GM23338 (cell line): ENCODE measurements around the gene AP1S1.

ENCODE experiments used
- POLR2AphosphoS5 ChIP-seq: IDR thresholded peaks from 2 replicates; pipeline ENCODE4 v1.6.1; 2016; ENCODE audit warnings: antibody characterized with exemption, low read depth
- TF ChIP-seq, protein P1 (sequence below), 2 experiments: fragments of 200-600 bp in 1 of 2; sonication (generic) in 1 of 2; conservative IDR thresholded peaks; 2 replicates each; pipeline versions ENCODE4 v1.5.1 to v1.6.1; 2016 to 2017; ENCODE audit warnings: antibody characterized with exemption in 2 of 2, low read depth in 2 of 2, mild to moderate bottlenecking in 2 of 2, moderate library complexity in 1 of 2

DNA sequence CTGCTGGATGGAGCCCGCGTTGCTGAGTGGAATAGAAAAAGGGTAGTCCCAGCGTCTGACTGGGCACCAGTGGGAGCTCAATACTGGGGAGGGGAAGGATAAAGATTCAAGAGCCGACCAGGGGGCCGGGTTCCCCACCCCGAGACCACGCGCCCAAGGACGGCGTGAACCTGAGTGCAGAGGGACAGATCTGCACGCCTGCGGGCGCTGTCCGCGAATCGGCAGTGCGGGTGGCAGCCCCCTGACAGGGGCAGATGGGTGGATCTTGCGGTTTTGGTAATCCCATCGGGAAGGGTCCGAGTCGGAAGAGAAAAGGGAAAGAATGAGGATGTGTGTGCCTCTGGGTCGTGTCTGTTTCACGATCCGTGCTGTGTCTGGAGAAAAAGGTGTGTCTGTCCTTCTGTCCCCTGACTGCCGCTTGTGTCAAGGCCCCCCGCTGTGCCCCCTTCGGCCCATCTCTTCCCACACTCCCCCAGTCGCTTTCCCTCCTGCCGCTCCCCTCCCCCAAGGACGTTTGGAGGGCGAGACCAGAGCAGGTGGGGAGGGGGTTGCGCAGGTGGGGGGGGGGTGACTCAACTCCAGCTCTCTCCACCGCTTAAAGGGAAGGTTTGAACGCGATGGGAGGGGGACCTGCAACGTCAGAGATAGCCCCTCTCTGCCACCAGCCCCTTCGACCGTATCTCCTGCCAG lies 11.8 kb downstream of the AP1S1 start:
- TF ChIP-seq POLR2AphosphoS5 = no peak
- TF ChIP-seq, protein P1, sequence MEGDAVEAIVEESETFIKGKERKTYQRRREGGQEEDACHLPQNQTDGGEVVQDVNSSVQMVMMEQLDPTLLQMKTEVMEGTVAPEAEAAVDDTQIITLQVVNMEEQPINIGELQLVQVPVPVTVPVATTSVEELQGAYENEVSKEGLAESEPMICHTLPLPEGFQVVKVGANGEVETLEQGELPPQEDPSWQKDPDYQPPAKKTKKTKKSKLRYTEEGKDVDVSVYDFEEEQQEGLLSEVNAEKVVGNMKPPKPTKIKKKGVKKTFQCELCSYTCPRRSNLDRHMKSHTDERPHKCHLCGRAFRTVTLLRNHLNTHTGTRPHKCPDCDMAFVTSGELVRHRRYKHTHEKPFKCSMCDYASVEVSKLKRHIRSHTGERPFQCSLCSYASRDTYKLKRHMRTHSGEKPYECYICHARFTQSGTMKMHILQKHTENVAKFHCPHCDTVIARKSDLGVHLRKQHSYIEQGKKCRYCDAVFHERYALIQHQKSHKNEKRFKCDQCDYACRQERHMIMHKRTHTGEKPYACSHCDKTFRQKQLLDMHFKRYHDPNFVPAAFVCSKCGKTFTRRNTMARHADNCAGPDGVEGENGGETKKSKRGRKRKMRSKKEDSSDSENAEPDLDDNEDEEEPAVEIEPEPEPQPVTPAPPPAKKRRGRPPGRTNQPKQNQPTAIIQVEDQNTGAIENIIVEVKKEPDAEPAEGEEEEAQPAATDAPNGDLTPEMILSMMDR (conservative IDR thresholded peaks at IDR 0.05; ENCODE audit: low read depth in 2 of 2) = no peak
